HG03175 (cell line): ENCODE results near the gene ADIG.

Experiments used
- ATAC-seq: cut with Tn5 transposase; IDR thresholded peaks from one replicate; pipeline ENCODE4 v1.9.1; 2021; ENCODE audit warnings: mild to moderate bottlenecking, moderate library complexity; ENCODE audit not compliant: unreplicated experiment

The ADIG gene

GRCh38 chr20:38628580-38629470, 47.8 kb downstream of the ADIG start:
- no peak for ATAC-seq

GRCh38 chr20:38629979-38630378, 49.0 kb downstream of the ADIG start:
- no peak for ATAC-seq

GRCh38 chr20:38630727-38631126, 49.7 kb downstream of the ADIG start:
- ATAC-seq = no peak

GRCh38 chr20:38631155-38632022, 50.4 kb downstream of the ADIG start:
- ATAC-seq = no peak

GRCh38 chr20:38633577-38634093, 52.6 kb downstream of the ADIG start:
- ATAC-seq = no peak

- ATAC-seq = no peak
These were observed 54.8 kb downstream of the ADIG start for GRCh38 chr20:38635721-38636288.
